Coronary artery (tissue), 2 donors: ENCODE measurements around the gene ATP2C2.
"Not testable (repeated sequence)": the region's sequence is repeated elsewhere in the genome, so short reads cannot be mapped to it uniquely, and the experiment has no call there.

ENCODE experiments used
- DNase-seq: peaks from one replicate; pipeline ENCODE4 v3.0.0-alpha.2; 2017; ENCODE audit warnings: low spot score
- H3K27ac ChIP-seq, 2 donors: fragments of 200-600 bp; sonication (generic); one replicate each; pipeline ENCODE4 v1.5.1; 2016 to 2019
- H3K4me3 ChIP-seq: fragments of 200-600 bp; sonication (generic); 2 replicates; pipeline ENCODE4 v1.5.1; 2016; ENCODE audit warnings: mild to moderate bottlenecking, moderate library complexity
- CTCF ChIP-seq: fragments of 200-600 bp; sonication (generic); IDR thresholded peaks from one replicate; pipeline ENCODE4 v1.5.1; 2019; ENCODE audit warnings: antibody characterized with exemption

ATP2C2 gene

DNA sequence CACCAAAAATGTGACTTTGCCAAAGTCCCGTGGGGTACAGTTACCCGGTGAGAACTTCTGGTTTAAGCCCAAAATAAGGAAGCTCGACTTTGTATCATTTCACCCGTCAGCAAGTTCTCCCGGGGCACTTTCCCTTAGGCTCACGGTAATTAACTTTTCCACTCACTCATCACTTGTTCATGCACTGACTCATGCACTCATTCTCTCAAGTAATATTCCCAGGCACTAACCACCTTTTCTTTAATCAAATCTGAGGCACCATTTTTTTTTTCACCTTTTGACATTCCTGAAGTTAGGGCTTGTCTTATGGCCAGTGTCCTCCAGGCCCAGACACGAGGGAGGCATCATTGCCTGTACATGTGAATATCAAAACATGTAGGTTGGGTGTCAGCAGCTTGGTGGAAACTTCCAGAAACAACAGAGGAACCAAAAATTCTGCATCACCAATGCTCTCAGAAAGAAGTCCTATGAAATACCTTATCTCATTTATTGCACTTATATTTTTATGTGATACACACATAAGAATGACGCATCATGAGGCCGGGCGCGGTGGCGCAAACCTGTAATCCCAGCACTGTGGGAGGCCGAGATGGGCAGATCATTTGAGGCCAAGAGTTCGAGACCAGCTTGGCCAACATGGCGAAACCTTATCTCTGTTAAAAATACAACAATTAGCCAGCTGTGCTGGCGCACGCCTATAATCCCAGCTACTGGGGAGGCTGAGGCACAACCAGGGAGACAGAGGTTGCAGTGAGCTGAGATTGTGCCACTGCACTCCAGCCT lies 36.1 kb upstream of the ATP2C2 start:
- Histone ChIP-seq H3K27ac (no peak overlapping the region), H3K4me3 (no peak overlapping the region)
- DNase-seq = no peak
- TF ChIP-seq CTCF = no peak

DNA sequence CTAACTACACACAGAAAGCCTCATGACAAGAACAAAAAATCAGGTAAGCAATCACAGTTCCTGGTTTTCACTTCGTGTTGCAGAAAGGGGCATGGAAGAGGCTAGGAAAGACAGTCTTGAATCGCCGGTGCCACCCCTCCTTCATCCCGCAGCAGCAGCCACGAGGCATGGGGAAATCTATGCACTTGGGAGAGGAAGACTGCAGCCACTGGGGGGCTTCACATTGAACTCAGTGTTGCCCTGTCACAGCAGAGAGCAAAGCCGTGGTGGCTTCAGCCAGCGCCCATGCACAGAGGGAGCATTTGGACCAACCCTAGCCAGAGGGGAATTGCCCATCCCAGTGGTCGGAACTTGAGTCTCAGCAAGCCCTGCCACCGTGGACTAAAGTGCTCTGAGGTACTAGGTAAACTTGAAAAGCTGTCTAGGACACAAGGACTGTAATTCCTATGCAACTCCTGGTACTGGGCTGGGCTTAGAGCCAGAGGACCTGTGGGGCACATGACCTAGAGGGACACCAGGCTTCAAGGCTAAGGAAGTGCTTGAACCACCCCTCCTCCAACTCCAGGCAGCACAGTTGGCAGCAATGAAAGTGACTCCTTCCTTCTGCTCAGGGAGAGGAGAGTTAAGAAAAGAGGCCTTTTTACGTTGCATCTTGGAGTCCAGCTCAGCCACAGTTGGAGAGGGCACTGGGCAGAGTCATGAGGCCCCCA lies 35.2 kb upstream of the ATP2C2 start:
- H3K27ac ChIP-seq = no peak overlapping the region
- no peak overlapping the region for H3K4me3 ChIP-seq
- DNase-seq = no peak
- no peak for TF ChIP-seq CTCF

- no peak for TF ChIP-seq CTCF
- H3K4me3 ChIP-seq = no peak overlapping the region
- no peak for DNase-seq
- H3K27ac ChIP-seq = no peak overlapping the region
Measured at GRCh38 chr16:84334058-84334457, 34.3 kb upstream of the ATP2C2 start.

GRCh38 chr16:84334482-84334881 lies 33.9 kb upstream of the ATP2C2 start:
- H3K4me3 ChIP-seq = no peak overlapping the region
- TF ChIP-seq CTCF = no peak
- no peak for DNase-seq
- H3K27ac ChIP-seq = no peak overlapping the region

DNA sequence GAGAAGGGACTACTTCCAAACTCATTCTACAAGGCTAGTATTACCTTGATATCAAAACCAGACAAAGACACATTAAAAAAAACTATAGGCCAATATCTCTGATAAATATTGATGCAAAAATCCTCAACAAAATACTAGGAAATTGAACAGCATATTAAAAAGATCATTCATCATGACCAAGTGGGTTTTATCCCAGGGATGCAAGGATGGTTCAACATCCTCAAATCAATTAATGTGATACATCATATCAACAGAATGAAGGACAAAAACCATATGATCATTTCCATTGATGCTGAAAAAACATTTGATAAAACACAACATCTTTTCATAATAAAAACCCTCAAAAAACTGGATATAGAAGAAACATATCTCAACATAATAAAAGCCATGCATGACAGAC lies 31.1 kb upstream of the ATP2C2 start:
- H3K4me3 ChIP-seq, H3K27ac ChIP-seq, DNase-seq: not testable (repeated sequence)

DNA sequence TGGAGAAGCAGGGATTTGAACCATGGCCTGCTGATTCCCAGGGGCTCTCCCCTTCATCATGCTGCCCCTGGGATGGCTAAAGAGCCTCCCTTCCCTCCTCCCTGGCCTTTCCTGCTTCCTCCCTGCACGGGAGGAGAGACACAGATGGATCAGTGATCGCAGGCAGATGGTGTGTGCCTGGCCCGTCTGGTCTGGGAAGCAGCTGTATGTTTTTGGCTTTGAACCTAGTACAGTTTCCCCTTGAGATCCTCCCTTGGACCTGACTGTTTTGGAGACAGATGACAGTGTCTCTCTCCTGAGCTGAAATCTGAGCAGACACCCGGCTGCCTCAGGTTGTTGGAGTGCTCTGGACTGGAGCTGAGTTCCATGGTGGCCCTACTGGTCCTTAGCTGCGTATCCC lies 29.0 kb upstream of the ATP2C2 start:
- H3K4me3 ChIP-seq = no peak overlapping the region
- DNase-seq = no peak
- TF ChIP-seq CTCF = no peak
- H3K27ac ChIP-seq = no peak overlapping the region

DNA sequence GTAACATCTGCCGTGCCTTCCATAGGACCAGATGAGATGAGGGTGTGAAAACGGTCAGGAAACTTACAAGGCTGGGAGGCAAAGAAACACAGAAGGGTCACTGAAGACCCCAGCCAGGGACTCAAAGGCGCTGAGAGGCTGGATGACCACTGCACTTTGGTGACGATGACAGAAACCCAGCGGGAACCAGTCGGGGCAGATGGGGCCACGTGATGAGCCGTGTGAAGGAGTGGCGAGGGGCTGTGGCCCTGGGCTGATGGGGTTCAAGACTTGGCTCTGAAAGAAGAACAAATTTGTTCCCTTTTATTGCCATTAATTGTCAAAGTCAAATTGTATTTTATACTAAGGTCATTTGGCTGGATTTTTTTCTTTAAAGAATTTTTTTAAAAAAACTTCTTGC lies 28.6 kb upstream of the ATP2C2 start:
- H3K4me3 ChIP-seq = no peak overlapping the region
- TF ChIP-seq CTCF = no peak
- no peak for DNase-seq
- H3K27ac ChIP-seq = no peak overlapping the region
